GM12873 (cell line): ENCODE measurements around the gene ZNF853.

Experiments
- TF ChIP-seq, protein P1 (sequence below): IDR thresholded peaks from 2 replicates; pipeline ENCODE4 v1.5.1; 2012; ENCODE audit warnings: low read depth, mild to moderate bottlenecking, moderate library complexity, low read length, control low read depth; ENCODE audit not compliant: insufficient read depth; ENCODE audit errors: missing control alignments

ZNF853 gene

DNA sequence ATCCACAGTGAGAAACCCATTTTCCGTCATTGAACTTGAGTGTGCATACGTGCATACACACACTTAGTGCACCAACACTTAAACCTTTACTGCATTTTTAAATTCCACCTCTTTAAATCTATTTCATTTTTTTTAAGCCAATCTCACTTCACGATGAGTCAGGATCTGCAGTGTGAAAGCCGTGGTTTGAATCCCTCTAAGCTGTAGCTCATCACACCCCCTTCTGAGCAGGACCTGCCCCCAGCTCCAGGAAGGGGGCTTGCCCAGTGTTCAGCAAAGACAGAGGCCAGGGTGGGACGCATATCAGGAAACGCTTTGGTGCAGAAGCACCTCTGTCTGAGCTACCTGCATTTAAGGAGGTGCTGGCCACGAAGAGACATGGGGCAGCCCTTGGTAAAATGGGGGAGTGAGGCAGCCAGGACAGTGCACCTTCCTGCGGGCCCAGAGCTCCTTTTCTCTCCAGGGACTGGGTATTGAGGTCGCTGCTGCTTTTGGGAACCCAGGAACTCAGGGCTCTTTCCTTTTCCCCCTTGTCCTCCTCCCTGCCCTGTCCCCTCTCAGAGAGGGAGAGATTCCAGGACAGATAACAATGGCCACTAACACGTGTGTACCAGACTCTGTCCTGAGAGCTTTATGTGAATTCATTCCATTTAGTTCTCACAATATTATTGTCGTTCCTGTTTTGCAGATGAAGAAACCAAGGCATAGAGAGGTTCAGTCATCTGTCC is 43.4 kb downstream of the ZNF853 start:
- TF ChIP-seq, protein P1, sequence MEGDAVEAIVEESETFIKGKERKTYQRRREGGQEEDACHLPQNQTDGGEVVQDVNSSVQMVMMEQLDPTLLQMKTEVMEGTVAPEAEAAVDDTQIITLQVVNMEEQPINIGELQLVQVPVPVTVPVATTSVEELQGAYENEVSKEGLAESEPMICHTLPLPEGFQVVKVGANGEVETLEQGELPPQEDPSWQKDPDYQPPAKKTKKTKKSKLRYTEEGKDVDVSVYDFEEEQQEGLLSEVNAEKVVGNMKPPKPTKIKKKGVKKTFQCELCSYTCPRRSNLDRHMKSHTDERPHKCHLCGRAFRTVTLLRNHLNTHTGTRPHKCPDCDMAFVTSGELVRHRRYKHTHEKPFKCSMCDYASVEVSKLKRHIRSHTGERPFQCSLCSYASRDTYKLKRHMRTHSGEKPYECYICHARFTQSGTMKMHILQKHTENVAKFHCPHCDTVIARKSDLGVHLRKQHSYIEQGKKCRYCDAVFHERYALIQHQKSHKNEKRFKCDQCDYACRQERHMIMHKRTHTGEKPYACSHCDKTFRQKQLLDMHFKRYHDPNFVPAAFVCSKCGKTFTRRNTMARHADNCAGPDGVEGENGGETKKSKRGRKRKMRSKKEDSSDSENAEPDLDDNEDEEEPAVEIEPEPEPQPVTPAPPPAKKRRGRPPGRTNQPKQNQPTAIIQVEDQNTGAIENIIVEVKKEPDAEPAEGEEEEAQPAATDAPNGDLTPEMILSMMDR, result no peak
